HepG2 (cell line): ENCODE results near the gene HTRA2. TPM values are rescaled to one million over a fixed set of nuclear protein-coding genes. Genes with fewer than 3 reads are reported as not detected.

Source experiments
- ARID4A ChIP-seq: sonication (generic); formaldehyde crosslinking; IDR thresholded peaks from 2 replicates; pipeline ENCODE4 v1.5.0; 2020; ENCODE audit warnings: mild to moderate bottlenecking, missing genetic modification reagents, borderline replicate concordance
- BATF2 ChIP-seq: sonication (generic); formaldehyde crosslinking; IDR thresholded peaks from 2 replicates; pipeline ENCODE4 v1.8.0; 2022; ENCODE audit warnings: mild to moderate bottlenecking, missing genetic modification reagents, moderate library complexity
- CENPX ChIP-seq: sonication (generic); formaldehyde crosslinking; IDR thresholded peaks from 2 replicates; pipeline ENCODE4 v1.9.0; 2021; ENCODE audit warnings: mild to moderate bottlenecking, missing genetic modification reagents, moderate library complexity
- DMAP1 ChIP-seq: IDR thresholded peaks from 2 replicates; pipeline ENCODE4 v1.6.1; 2016
- ISL2 ChIP-seq: sonication (generic); formaldehyde crosslinking; IDR thresholded peaks from 2 replicates; pipeline ENCODE4 v1.5.0; 2020; ENCODE audit warnings: missing genetic modification reagents
- SNAPC2 ChIP-seq: sonication (generic); formaldehyde crosslinking; IDR thresholded peaks from 2 replicates; pipeline ENCODE4 v1.8.1; 2022; ENCODE audit warnings: mild to moderate bottlenecking, missing genetic modification reagents
- TMF1 ChIP-seq: sonication (generic); formaldehyde crosslinking; IDR thresholded peaks from 2 replicates; pipeline ENCODE4 v1.8.1; 2022; ENCODE audit warnings: low read depth, missing genetic modification reagents
- WIZ ChIP-seq: sonication (generic); formaldehyde crosslinking; IDR thresholded peaks from 2 replicates; pipeline ENCODE4 v1.5.1; 2020; ENCODE audit warnings: mild to moderate bottlenecking, missing genetic modification reagents
- ZNF235 ChIP-seq: sonication (generic); formaldehyde crosslinking; IDR thresholded peaks from 2 replicates; pipeline ENCODE4 v1.8.1; 2023; ENCODE audit warnings: mild to moderate bottlenecking, missing genetic modification reagents, borderline replicate concordance
- ZNF333 ChIP-seq: sonication (generic); formaldehyde crosslinking; IDR thresholded peaks from 2 replicates; pipeline ENCODE4 v1.4.0; 2020; ENCODE audit warnings: mild to moderate bottlenecking, missing genetic modification reagents, borderline replicate concordance
- ZNF549 ChIP-seq: sonication (generic); formaldehyde crosslinking; IDR thresholded peaks from 2 replicates; pipeline ENCODE4 v1.5.0; 2020; ENCODE audit warnings: missing genetic modification reagents
- ZSCAN25 ChIP-seq: sonication (generic); formaldehyde crosslinking; IDR thresholded peaks from 2 replicates; pipeline ENCODE4 v1.8.0; 2022; ENCODE audit warnings: mild to moderate bottlenecking, missing genetic modification reagents
- polyA plus RNA-seq, 8 experiments: library from polyadenylated mRNA; depleted of rRNA in 3 of 8; stranded (reverse) in 7 of 8; unstranded in 1 of 8; fragments of >200 nt; fragmentation: Illumina TruSeq in 4 of 8; extraction: Trizol in 4 of 8; gene quantifications; 2 replicates each; pipeline versions ENCODE4 v1.2.1 to v1.2.3, GENCODE V29; 2011 to 2016; ENCODE audit warnings: low read depth in 4 of 8, missing spikeins in 1 of 8, mixed read lengths in 1 of 8; ENCODE audit not compliant: insufficient read depth in 1 of 8
- total RNA-seq, 5 experiments: library from RNA; depleted of rRNA; stranded (reverse); fragments of >200 nt; fragmentation: Illumina TruSeq; extraction: Trizol; gene quantifications; 2 replicates each; pipeline ENCODE4 v1.2.3, GENCODE V29; 2016; ENCODE audit warnings: low read depth in 1 of 5
- TF ChIP-seq, protein P1 (sequence below): sonication (generic); formaldehyde crosslinking; IDR thresholded peaks from 2 replicates; pipeline ENCODE4 v1.4.0; 2020; ENCODE audit warnings: missing genetic modification reagents, borderline replicate concordance
- TF ChIP-seq, protein P2 (sequence below): sonication (generic); formaldehyde crosslinking; IDR thresholded peaks from 2 replicates; pipeline ENCODE4 v1.5.0; 2020; ENCODE audit warnings: mild to moderate bottlenecking, missing genetic modification reagents
- TF ChIP-seq, protein P3 (sequence below): sonication (generic); formaldehyde crosslinking; IDR thresholded peaks from 2 replicates; pipeline ENCODE4 v1.5.1; 2020; ENCODE audit warnings: missing genetic modification reagents, mild to moderate bottlenecking, borderline replicate concordance

HTRA2 gene
- total and polyA plus RNA-seq, 2 of the 13 experiments (the other 11 are each of a cell fraction or from before 2014, with no cell fraction given): 47.7 to 50.3 TPM

GRCh38 chr2:74553892-74554819, 24.4 kb downstream of the HTRA2 start, which contains the start of the genes DOK1 and LOXL3 (continued):
- TF ChIP-seq ARID4A (CRISPR knock-in tag) (peak; percentile 34; the same call in 1 of the 2 replicates), ZNF235 (CRISPR knock-in tag) (0 out of 2 replicates have a peak, but pooled peaks have one; percentile 79), ISL2 (CRISPR knock-in tag) (no peak), SNAPC2 (CRISPR knock-in tag) (peak; percentile 76; the same call in 1 of the 2 replicates), ZNF333 (0 out of 2 replicates have a peak, but pooled peaks have one; percentile 57), CENPX (CRISPR knock-in tag) (no peak), BATF2 (CRISPR knock-in tag) (no peak), DMAP1 (peak; percentile 26; the same call in 1 of the 2 replicates), TMF1 (no peak), ZSCAN25 (no peak), ZNF549 (CRISPR knock-in tag) (no peak), WIZ (CRISPR knock-in tag) (no peak)
- TF ChIP-seq, protein P1, sequence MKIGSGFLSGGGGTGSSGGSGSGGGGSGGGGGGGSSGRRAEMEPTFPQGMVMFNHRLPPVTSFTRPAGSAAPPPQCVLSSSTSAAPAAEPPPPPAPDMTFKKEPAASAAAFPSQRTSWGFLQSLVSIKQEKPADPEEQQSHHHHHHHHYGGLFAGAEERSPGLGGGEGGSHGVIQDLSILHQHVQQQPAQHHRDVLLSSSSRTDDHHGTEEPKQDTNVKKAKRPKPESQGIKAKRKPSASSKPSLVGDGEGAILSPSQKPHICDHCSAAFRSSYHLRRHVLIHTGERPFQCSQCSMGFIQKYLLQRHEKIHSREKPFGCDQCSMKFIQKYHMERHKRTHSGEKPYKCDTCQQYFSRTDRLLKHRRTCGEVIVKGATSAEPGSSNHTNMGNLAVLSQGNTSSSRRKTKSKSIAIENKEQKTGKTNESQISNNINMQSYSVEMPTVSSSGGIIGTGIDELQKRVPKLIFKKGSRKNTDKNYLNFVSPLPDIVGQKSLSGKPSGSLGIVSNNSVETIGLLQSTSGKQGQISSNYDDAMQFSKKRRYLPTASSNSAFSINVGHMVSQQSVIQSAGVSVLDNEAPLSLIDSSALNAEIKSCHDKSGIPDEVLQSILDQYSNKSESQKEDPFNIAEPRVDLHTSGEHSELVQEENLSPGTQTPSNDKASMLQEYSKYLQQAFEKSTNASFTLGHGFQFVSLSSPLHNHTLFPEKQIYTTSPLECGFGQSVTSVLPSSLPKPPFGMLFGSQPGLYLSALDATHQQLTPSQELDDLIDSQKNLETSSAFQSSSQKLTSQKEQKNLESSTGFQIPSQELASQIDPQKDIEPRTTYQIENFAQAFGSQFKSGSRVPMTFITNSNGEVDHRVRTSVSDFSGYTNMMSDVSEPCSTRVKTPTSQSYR (CRISPR knock-in tag): peak; percentile 77
- TF ChIP-seq, protein P2, sequence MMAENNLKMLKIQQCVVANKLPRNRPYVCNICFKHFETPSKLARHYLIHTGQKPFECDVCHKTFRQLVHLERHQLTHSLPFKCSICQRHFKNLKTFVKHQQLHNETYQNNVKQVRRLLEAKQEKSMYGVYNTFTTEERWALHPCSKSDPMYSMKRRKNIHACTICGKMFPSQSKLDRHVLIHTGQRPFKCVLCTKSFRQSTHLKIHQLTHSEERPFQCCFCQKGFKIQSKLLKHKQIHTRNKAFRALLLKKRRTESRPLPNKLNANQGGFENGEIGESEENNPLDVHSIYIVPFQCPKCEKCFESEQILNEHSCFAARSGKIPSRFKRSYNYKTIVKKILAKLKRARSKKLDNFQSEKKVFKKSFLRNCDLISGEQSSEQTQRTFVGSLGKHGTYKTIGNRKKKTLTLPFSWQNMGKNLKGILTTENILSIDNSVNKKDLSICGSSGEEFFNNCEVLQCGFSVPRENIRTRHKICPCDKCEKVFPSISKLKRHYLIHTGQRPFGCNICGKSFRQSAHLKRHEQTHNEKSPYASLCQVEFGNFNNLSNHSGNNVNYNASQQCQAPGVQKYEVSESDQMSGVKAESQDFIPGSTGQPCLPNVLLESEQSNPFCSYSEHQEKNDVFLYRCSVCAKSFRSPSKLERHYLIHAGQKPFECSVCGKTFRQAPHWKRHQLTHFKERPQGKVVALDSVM: peak; percentile 83
- TF ChIP-seq, protein P3, sequence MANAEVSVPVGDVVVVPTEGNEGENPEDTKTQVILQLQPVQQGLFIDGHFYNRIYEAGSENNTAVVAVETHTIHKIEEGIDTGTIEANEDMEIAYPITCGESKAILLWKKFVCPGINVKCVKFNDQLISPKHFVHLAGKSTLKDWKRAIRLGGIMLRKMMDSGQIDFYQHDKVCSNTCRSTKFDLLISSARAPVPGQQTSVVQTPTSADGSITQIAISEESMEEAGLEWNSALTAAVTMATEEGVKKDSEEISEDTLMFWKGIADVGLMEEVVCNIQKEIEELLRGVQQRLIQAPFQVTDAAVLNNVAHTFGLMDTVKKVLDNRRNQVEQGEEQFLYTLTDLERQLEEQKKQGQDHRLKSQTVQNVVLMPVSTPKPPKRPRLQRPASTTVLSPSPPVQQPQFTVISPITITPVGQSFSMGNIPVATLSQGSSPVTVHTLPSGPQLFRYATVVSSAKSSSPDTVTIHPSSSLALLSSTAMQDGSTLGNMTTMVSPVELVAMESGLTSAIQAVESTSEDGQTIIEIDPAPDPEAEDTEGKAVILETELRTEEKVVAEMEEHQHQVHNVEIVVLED (CRISPR knock-in tag): peak; percentile 29; the same call in 1 of the 2 replicates
